GM21619 (cell line): ENCODE data around the gene CEBPB.
A peak's percentile ranks its signal among the peaks of the same experiment; 100 is the strongest.
"Not testable (repeated sequence)": the region's sequence is repeated elsewhere in the genome, so short reads cannot be mapped to it uniquely, and the experiment has no call there.

ENCODE experiments used
- ATAC-seq: cut with Tn5 transposase; IDR thresholded peaks from one replicate; pipeline ENCODE4 v1.9.1; 2021; ENCODE audit not compliant: unreplicated experiment

Gene CEBPB

DNA sequence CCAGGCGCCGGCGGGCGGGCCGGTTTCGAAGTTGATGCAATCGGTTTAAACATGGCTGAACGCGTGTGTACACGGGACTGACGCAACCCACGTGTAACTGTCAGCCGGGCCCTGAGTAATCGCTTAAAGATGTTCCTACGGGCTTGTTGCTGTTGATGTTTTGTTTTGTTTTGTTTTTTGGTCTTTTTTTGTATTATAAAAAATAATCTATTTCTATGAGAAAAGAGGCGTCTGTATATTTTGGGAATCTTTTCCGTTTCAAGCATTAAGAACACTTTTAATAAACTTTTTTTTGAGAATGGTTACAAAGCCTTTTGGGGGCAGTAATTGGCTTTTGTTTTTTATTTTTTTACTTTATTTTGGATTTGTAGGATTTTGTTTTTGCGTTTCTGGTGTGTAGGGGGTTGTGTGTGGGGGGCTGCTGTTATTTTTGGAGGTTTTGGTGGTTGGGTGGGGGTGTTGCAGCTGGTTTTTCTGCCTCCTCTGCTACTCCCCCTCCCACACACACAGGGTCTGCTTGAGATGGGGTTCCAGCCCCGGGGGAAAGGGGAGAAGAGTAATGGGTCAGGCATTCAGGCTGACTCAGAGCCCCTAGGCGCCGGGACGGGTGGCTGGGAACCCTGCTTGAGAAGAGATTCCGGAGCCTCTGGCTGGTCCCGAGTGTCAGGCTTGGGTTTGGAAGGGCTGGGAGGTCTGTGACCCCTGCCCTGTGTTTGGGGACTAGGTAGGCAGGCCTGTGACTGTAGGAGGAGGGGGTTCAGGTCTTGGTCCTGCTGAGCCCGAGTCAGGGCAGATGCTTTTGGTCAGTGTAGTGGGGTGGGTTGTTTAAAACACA lies 2.0 kb downstream of the CEBPB start:
- ATAC-seq = peak; percentile 33

DNA sequence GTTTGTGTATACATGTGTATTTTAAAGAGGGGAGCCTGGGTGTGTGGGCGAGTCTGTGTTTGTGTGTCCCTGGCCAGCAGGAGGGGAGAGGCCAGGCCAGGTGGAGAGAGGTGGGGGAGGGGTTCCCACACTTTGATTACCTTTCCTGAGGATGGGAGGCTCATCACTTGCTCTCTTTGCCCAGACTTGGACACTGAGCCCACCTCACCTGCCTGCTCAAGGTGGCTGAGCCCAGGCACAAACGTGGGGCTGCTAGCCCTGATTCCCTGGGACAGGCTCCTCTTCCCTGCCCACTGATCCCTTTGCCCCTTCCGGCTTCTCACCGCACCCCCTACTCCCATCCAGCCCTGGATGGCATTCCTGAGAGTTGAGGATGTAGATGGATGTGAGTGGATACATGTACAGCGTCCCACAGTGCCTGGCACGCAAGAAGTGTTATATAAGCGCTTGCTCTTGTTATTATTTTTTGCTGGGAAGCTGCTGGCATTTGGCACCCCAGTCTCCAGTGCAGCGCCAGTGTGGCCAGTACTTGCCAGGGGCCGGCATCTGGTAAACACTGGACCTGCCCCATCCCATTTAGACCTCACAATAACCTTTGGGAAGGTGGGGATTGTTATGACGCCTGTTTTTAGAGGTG lies 2.7 kb downstream of the CEBPB start:
- ATAC-seq = no peak

GRCh38 chr20:50193836-50194421 lies 3.3 kb downstream of the CEBPB start:
- ATAC-seq = no peak

DNA sequence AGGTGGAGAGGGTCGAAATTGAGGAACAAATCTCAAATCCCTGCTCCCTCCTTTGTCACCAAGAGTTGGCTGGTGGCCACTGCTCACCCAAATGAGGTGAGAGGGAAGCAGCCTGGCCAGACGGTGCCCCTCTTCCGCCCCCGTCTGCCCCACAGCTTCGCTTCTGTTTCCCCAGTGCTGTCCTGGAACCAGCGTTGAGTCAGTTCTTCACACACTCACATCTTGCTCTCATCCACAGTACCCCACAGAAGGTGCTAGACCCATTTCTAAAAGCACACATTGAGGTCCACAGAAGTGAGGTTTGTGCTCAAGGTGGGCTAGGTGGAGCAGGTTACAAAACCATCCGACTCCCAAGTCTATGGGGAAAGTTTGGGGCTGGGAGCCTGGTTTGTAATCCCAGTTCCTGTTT lies 3.8 kb downstream of the CEBPB start:
- no peak for ATAC-seq

DNA sequence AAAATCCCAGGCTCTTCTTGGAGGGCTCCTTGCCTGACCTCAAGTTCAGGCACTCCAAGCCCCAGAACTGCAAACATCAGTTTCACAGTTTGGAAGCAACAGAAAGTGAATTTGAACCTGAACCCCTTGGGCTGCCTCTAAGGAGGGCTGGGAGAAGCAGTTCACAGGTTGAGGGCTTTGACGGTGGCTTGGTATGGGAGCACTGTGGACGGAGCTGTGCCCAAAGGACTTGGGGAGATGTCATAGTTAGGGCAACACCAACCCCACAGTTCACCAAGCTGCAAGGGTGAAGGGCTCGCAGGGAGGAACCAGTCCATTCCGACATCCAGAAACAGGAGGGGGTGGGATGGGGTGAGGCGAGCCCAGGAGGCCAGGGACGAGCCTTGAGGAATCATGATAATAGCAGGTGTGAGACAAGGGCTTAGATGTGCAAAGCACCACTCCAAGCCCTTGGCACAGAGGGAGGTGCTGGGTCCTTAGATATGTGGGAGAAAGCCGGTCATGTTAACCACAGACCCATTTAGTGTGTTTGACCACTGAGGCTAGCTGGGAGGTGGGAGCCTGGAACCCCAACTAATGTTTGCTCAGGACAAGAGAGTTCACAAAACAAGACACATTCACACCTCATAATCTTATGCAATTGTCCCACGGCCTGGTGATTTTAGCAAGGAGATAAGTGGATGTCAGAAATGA lies 4.3 kb downstream of the CEBPB start:
- no peak for ATAC-seq

- ATAC-seq = no peak
Measured at GRCh38 chr20:50195524-50196120, 5.0 kb downstream of the CEBPB start.

DNA sequence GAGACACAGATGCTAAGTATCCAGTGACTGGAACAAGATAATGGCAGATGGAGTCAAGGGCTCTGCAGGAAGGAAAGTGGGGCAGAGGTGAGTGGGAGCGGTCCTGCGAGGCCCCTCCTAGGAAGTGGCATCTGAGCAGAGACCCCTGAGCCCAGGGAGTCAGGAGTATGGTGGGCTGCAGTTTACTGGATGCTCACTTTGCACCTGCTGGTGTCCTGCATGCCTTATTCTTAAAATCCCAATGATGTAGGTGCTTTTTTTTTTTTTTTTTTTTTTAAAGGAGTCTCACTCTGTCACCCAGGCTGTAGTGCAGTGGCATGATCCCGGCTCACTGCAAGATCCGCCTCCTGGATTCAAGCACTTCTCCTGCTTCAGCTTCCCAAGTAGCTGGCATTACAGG lies 5.6 kb downstream of the CEBPB start:
- no peak for ATAC-seq

DNA sequence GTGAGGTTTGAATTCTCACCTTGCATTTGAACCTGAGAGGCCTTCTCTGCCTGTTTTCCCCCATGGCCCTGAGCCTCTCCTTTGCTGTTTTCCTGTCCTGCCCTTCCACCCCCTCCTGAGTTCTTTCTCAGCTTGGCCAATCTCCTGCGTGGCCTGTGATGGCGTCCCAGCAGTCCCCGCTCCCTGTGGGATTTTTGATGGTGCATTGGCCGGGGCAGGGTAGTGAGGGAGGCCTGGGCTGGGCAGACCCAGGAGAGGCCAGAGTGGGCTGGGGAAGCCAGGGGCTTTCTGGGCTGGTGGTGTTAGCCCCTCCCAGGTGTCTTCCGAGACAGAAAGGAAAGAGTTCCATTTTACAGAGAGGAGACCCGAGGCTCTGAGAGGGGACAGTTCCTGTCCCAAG lies 6.3 kb downstream of the CEBPB start:
- no peak for ATAC-seq

DNA sequence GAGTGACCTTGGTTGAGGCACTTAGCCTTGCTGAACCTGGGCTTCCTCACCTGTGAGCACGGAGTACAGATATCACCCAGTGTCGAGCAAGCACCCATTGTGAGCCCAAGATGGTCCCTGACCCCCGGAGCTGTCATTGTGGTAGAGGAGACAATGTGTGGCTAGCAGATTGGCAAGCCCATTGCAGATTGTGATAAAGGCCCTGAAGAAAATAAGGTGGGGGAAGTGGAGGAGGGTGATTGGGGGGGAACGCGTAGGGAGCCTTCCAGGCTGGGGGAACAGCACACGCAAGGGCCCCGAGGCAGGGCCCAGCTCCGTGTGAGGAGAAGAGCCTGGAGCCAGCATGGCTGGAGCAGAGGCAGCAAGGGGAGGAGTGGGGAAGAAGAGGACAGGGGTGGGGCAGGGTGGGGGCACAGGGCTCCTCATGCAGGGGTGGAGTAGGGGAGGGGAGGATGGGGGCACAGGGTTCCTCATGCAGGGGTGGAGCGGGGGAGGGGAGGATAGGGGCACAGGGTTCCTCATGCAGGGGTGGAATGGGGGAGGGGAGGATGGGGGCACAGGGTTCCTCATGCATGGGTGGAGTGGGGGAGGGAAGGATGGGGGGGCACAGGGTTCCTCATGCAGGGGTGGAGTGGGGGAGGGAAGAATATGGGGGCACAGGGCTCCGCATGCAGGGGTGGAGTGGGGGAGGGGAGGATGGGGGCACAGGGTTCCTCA lies 7.0 kb downstream of the CEBPB start:
- no peak for ATAC-seq

- ATAC-seq = no peak
Measured at GRCh38 chr20:50198180-50198666, 7.6 kb downstream of the CEBPB start.

DNA sequence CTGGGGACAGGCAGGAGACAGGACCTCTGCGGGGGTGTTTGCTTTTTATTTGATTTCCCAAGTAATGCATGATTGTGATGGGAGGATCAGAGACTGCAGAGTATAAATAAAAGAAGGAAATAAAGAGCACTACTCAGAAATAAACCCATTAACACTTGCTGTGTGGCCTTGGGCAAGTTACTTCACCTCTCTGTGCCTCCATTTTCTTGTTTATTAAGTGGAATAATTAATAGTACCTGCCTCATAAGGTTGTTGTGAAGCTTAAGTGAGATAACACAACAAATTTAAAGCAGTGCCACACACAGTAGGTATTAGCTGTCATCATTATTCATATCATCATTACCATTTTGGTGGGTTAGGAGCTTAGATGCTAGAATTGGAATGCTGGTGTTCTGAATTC lies 8.1 kb downstream of the CEBPB start:
- no peak for ATAC-seq

- ATAC-seq = no peak
Measured at GRCh38 chr20:50199703-50200102, 9.1 kb downstream of the CEBPB start.

DNA sequence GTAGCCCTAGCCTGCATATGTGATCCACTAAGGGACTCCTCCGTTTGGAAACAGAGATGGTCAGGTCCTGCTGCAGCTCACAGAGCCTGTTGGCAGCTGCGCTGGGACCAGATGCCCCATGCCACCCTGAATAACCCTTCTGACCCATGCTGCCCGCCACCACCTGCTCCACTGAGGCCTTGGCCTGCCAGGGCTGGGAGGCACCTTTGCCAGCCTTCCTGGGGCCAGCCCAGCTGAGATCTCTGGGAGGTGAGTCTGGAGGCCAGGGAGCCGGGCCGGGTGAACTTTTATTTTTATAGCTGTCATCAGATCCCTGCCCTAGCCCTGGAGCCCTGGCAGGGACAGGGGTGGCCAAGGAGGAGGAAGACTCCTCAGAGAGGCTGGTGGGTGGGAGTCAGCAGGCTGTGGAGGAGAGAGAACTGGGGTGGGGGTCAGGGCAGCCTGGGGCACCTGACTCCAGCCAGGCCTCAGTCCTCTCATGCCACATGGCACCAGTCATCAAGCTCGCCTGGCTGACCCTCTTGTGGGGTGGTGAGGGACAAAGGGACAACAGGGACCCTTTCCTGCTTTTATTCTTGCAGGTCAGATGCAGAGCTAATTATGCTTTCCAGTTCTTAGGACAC lies 10.0 kb downstream of the CEBPB start:
- no peak for ATAC-seq

DNA sequence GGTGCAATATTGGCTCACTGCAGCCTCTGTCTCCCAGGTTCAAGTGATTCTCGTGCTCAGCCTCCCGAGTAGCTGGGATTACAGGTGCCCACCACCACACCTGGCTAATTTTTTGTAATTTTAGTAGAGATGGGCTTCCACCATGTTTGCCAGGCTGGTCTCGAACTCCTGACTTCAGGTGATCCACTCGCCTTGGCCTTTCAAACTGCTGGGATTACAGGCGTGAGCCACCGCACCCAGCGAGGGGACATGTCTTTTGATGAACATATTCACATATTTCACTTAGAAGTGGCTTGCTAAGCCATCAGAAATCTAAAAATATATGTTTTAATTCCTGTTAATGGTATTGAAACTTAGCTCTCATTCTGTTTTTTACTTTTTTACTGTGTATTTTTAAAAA lies 11.1 kb downstream of the CEBPB start:
- ATAC-seq = not testable (repeated sequence)

GRCh38 chr20:50202677-50203076 lies 12.0 kb downstream of the CEBPB start:
- ATAC-seq = no peak

DNA sequence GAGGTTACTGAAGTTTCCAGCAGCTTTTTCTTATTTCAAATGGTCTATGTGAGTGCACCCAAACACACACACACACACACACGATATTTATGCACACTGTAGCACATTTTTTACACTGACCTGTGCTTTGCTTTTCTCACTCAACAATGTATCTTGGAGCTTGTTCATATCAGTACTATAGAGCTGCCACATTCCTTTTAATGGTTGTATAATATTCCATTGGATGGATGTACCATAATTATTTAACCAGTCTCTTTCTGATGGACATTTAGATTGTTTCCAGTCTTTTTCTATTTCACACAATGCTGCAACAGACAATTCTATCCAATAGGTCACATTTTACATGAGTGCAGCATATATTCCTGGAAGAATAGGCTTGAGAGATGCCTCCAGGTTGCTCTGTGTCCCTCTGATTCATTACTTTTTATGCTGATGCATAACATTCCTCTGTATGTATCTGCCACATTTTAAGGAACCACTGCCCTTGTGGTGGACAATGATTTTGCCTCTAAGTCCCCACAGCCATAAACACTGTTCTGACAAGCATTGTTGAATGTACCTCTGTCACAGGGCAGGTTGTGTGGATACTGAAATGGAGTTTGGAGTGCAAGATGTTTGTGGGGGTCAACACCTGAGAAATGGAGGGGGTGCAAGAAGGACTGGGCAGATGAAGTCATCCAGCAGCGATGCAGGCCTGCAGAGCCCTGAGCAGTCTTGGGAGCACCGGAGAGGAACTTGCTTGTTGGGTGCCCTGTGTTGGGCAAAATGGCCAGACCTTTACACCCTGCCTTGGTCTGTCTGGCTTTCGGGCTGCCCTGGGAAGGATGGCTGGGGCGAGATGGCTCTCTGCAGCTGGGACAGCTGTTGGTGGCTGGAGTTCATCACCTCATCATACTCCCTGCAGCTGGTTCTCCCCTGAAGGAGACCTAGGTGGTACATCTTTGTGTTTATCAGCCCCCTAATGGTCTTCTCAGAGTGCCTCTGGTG lies 13.6 kb downstream of the CEBPB start:
- ATAC-seq = no peak

- no peak for ATAC-seq
Measured at GRCh38 chr20:50207026-50207425, 16.4 kb downstream of the CEBPB start.

DNA sequence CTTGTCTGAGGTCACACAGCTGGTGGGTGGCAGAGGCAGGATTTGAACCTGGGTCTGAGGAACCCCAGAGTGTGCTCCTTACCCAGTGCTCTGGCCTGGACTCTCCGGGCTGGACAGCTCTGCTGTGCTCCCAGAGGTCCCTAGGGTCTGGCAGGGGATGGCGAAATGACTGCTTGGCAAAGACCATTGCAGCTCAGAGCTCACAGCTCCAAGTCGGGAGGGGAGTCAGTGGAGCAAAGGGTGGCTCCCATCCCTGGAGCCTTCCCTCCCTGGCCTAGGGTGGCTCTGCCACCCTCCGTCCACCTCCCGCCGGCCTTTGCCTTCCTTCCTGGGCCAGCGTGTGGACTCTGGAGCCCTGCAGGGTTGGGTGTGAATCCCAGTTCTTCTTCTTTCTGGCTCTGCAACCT lies 17.5 kb downstream of the CEBPB start:
- no peak for ATAC-seq

- not testable (repeated sequence) for ATAC-seq
Measured at GRCh38 chr20:50208815-50209214, 18.2 kb downstream of the CEBPB start.
